Measurements from ENCODE around the gene CFAP251. TPM values are rescaled to one million over a fixed set of nuclear protein-coding genes. Genes with fewer than 3 reads are reported as not detected.

CFAP251 gene
- total RNA-seq, 1 donor from 2014 or later, result 1.2 TPM

DNA sequence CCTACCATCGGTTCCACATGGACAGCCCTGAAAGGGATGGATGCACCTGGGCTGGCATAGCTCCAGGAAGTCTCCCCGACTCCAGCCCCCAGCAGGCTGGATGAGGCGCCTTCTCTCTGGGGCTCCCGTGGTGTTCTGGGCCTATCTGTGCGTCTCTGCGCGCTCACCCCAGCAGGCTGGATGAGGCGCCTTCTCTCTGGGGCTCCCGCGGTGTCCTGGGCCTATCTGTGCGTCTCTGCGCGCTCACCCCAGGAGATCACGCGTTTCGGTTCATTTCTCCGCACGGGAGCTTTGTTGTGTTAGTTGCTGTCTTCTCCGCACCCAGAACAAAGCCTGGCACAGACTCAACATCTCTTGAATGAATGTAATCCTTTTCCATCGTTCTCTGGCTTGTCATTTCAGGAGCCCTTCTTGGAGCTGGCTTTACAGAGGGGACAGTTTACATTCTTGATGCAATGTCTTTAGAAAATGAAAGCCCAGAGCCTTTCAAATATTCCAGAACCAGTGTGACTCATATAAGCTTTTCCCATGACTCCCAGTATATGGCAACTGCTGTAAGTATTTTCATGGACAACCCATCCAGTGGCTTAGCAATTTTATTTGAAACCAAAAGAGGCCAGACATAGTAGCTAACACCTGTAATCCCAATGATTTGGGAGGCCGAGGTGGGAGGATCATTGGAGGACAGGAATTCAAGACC is 40.3 kb downstream of the CFAP251 start:
- CTCF ChIA-PET, result interaction anchor here (1.8 kb wide), 1 partner anchor 69 kb away, joined by 4 read pairs; no protein-coding TSS in a partner anchor
- Mint-ChIP-seq H3K27ac (no peak overlapping the region), H3K9me3 (no peaks in the 10 kb centered on the region)

DNA sequence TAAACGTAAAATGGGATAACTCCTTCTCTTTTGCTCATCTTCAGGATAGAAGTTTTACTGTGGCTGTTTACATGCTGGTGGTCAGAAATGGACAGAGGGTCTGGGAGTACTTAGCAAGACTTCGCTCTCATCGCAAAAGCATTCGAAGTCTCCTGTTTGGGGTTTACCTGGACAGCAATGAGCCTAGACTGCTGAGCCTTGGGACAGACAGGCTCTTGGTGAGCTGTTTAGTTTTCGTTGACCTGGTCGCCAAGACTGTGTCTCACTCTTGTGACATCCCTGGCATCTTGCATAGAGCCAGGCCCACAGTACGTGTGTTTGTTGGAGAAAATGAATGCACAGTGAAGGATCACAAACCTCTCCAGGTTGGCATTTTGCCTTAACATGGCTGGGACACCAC is 42.1 kb downstream of the CFAP251 start:
- ATAC-seq (ENCODE audit: low read depth) (no peak), DNase-seq (no peak)
- H3K9me3 Mint-ChIP-seq, result no peaks in the 10 kb centered on the region
- H3K4me1 Mint-ChIP-seq, result peaks cover 21% of the 10 kb centered on the region
- no peaks in the 10 kb centered on the region for H3K27me3 Mint-ChIP-seq
- H3K36me3 Mint-ChIP-seq (ENCODE audit: low read depth), result no peaks in the 10 kb centered on the region
- no peak overlapping the region for H3K4me3 Mint-ChIP-seq
- H3K27ac Mint-ChIP-seq, result no peak overlapping the region
- intact Hi-C loops (cut with micrococcal nuclease), result no loop called here
- ChIA-PET POLR2A (no interaction called here), CTCF (no interaction called here)
- TF ChIP-seq, protein P1, sequence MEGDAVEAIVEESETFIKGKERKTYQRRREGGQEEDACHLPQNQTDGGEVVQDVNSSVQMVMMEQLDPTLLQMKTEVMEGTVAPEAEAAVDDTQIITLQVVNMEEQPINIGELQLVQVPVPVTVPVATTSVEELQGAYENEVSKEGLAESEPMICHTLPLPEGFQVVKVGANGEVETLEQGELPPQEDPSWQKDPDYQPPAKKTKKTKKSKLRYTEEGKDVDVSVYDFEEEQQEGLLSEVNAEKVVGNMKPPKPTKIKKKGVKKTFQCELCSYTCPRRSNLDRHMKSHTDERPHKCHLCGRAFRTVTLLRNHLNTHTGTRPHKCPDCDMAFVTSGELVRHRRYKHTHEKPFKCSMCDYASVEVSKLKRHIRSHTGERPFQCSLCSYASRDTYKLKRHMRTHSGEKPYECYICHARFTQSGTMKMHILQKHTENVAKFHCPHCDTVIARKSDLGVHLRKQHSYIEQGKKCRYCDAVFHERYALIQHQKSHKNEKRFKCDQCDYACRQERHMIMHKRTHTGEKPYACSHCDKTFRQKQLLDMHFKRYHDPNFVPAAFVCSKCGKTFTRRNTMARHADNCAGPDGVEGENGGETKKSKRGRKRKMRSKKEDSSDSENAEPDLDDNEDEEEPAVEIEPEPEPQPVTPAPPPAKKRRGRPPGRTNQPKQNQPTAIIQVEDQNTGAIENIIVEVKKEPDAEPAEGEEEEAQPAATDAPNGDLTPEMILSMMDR (IDR thresholded peaks at IDR 0.05), result no peak

More for the DNA sequence above, 40.3 kb downstream of the CFAP251 start:
- TF ChIP-seq, protein P1 (IDR thresholded peaks at IDR 0.05), result no peak
- ATAC-seq (ENCODE audit: low read depth), result no peak
- Mint-ChIP-seq H3K4me3 (no peak overlapping the region), H3K27me3 (no peaks in the 10 kb centered on the region), H3K4me1 (peaks cover 21% of the 10 kb centered on the region), H3K36me3 (ENCODE audit: low read depth) (no peaks in the 10 kb centered on the region)
- intact Hi-C loops (cut with micrococcal nuclease), result loop anchor here (5.0 kb wide), 1 partner anchor 64 kb away; the partner anchor contains the start of gene BCL7A
- DNase-seq, result no peak
- POLR2A ChIA-PET, result interaction anchor here (0.6 kb wide), 2 partner anchors 48 to 130 kb away, joined by 4 to 7 read pairs; no protein-coding TSS in a partner anchor

- ChIA-PET CTCF (interaction anchor here (0.7 kb wide), 1 partner anchor 40 kb away, joined by 4 read pairs; no protein-coding TSS in a partner anchor), POLR2A (no interaction called here)
- H3K27ac Mint-ChIP-seq, result no peak overlapping the region
- DNase-seq (no peak), ATAC-seq (ENCODE audit: low read depth) (no peak)
- H3K4me1 Mint-ChIP-seq, result peaks cover 13% of the 10 kb centered on the region
- no peaks in the 10 kb centered on the region for H3K36me3 Mint-ChIP-seq (ENCODE audit: low read depth)
- no peaks in the 10 kb centered on the region for H3K27me3 Mint-ChIP-seq
- no peaks in the 10 kb centered on the region for H3K9me3 Mint-ChIP-seq
- no peak overlapping the region for H3K4me3 Mint-ChIP-seq
- TF ChIP-seq, protein P1 (IDR thresholded peaks at IDR 0.05), result no peak
- intact Hi-C loops (cut with micrococcal nuclease), result no loop called here
These were observed 42.9 kb downstream of the CFAP251 start for GRCh38 chr12:121961195-121961879.

DNA sequence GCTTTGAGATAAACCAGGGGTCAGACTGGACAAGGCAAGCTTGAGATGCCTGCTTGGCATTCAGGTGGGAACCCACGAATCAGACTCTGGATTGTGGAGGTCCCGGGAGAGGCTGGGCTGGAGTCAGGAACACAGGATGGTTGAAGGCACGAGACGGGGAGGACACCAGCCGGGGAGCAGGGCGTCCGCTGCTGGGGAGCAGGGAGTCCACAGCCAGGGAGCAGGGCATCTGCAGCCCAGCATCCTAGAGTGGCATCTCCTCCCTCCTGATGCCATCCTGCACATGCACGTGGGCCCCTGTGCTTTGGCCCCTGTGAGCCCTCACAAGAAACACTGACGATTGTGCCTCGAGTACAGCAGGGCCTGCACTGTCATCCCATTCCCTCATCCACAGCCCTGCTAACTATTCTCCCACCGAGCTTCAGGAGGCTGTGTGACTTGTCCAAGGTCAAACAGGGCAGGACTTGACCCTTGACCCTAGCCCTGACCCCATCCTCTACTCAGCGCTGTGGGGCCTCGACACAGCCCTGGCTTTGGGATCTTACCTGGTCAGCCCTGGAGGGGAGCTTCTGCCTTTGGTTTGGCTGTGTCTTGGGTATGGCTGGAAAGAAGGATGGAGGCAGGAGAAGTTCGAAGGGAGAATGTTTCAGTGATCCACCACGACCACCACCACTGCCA is 45.1 kb downstream of the CFAP251 start:
- no peaks in the 10 kb centered on the region for H3K36me3 Mint-ChIP-seq (ENCODE audit: low read depth)
- no peak overlapping the region for H3K27ac Mint-ChIP-seq
- peaks cover 10% of the 10 kb centered on the region for H3K4me1 Mint-ChIP-seq
- POLR2A ChIA-PET, result no interaction called here
- DNase-seq, result no peak
- no peak for ATAC-seq (ENCODE audit: low read depth)
- TF ChIP-seq, protein P1 (IDR thresholded peaks at IDR 0.05), result no peak
- H3K9me3 Mint-ChIP-seq, result no peaks in the 10 kb centered on the region
- CTCF ChIA-PET, result no interaction called here
- intact Hi-C loops (cut with micrococcal nuclease), result no loop called here
- no peaks in the 10 kb centered on the region for H3K27me3 Mint-ChIP-seq
- H3K4me3 Mint-ChIP-seq, result no peak overlapping the region

Data from activated B cell treated with CpG ODN at 0.5 μM for 24 hours (primary cell).